ENCODE measurements around the gene ERN1. TPM values are rescaled to one million over a fixed set of nuclear protein-coding genes. Genes with fewer than 3 reads are reported as not detected.

The ERN1 gene
- total RNA-seq, 4 donors from 2014 or later, result 9.5 to 20.2 (median 12.8) TPM

GRCh38 chr17:64163468-64163867 lies 33.5 kb upstream of the ERN1 start:
- intact Hi-C loops (cut with DNase I), result no loop called here
- 79% methylated on average over 6 of the region's 6 CpGs for WGBS, 2 donors
- H3K36me3 ChIP-seq, result peaks cover 0 to 6% of the 10 kb centered on the region in 2 donors
- no peaks in the 10 kb centered on the region for H3K27me3 ChIP-seq
- TF ChIP-seq CTCF (IDR thresholded peaks at IDR 0.05), result no peak
- no peak for TF ChIP-seq POLR2A (IDR thresholded peaks at IDR 0.05)
- no peak overlapping the region for H3K27ac ChIP-seq
- no peaks in the 10 kb centered on the region for H3K9me3 ChIP-seq
- H3K4me1 ChIP-seq, result no peaks in the 10 kb centered on the region
- H3K4me3 ChIP-seq (replicated peaks in 1 of 3), result no peak overlapping the region
- no peak for DNase-seq

GRCh38 chr17:64162554-64162953 lies 32.6 kb upstream of the ERN1 start:
- H3K9me3 ChIP-seq, result no peaks in the 10 kb centered on the region
- H3K27ac ChIP-seq, result no peak overlapping the region
- no peaks in the 10 kb centered on the region for H3K4me1 ChIP-seq
- no peak overlapping the region for H3K4me3 ChIP-seq (replicated peaks in 1 of 3)
- WGBS, 2 donors, result 78 to 86% methylated on average over 2 of the region's 2 CpGs
- DNase-seq, result no peak
- no peaks in the 10 kb centered on the region for H3K27me3 ChIP-seq
- H3K36me3 ChIP-seq, result peaks cover 0 to 6% of the 10 kb centered on the region in 2 donors
- no peak for TF ChIP-seq CTCF (IDR thresholded peaks at IDR 0.05)
- no peak for TF ChIP-seq POLR2A (IDR thresholded peaks at IDR 0.05)
- intact Hi-C loops (cut with DNase I), result no loop called here

- DNase-seq, result no peak
- Histone ChIP-seq H3K27me3 (no peaks in the 10 kb centered on the region), H3K4me3 (replicated peaks in 1 of 3) (no peak overlapping the region), H3K36me3 (peaks cover 0 to 6% of the 10 kb centered on the region in 2 donors), H3K27ac (no peak overlapping the region), H3K4me1 (peaks cover 6 to 7% of the 10 kb centered on the region in 2 donors), H3K9me3 (no peaks in the 10 kb centered on the region)
- intact Hi-C loops (cut with DNase I), result no loop called here
- WGBS, 2 donors, result 81 to 82% methylated on average over 6 of the region's 6 CpGs
- TF ChIP-seq CTCF (IDR thresholded peaks at IDR 0.05), result no peak
Observed at GRCh38 chr17:64161380-64162176, 31.6 kb upstream of the ERN1 start.

GRCh38 chr17:64160378-64160777 lies 30.4 kb upstream of the ERN1 start:
- Histone ChIP-seq H3K36me3 (peaks cover 0 to 6% of the 10 kb centered on the region in 2 donors), H3K4me3 (replicated peaks in 1 of 3) (no peak overlapping the region), H3K27me3 (no peaks in the 10 kb centered on the region), H3K4me1 (peaks cover 18% of the 10 kb centered on the region in 2 donors), H3K27ac (no peak overlapping the region), H3K9me3 (no peaks in the 10 kb centered on the region)
- 89 to 92% methylated on average over 4 of the region's 4 CpGs for WGBS, 2 donors
- no peak for DNase-seq
- TF ChIP-seq POLR2A (IDR thresholded peaks at IDR 0.05) (no peak), CTCF (IDR thresholded peaks at IDR 0.05) (no peak)
- intact Hi-C loops (cut with DNase I), result no loop called here

GRCh38 chr17:64158831-64159590 lies 29.1 kb upstream of the ERN1 start:
- WGBS, 2 donors, result 81 to 86% methylated on average over 11 to 12 of the region's 12 CpGs
- H3K4me1 ChIP-seq, result peaks cover 18% of the 10 kb centered on the region in 2 donors
- TF ChIP-seq POLR2A (IDR thresholded peaks at IDR 0.05) (no peak), CTCF (IDR thresholded peaks at IDR 0.05) (no peak)

More at GRCh38 chr17:64158831-64159590, 29.1 kb upstream of the ERN1 start:
- intact Hi-C loops (cut with DNase I), result no loop called here
- no peaks in the 10 kb centered on the region for H3K9me3 ChIP-seq
- peaks cover 0 to 6% of the 10 kb centered on the region in 2 donors for H3K36me3 ChIP-seq
- H3K27ac ChIP-seq, result no peak overlapping the region
- no peak for DNase-seq
- no peak overlapping the region for H3K4me3 ChIP-seq (replicated peaks in 1 of 3)
- H3K27me3 ChIP-seq, result no peaks in the 10 kb centered on the region
